Testis (tissue), 5 donors: ENCODE measurements around the gene LRRC74A. TPM values are rescaled to one million over a fixed set of nuclear protein-coding genes. Genes with fewer than 3 reads are reported as not detected.

Experiments used
- DNase-seq: peaks from one replicate; pipeline ENCODE4 v3.0.0-alpha.2; 2019
- H3K27ac ChIP-seq, 2 donors: fragments of 200-600 bp; sonication (generic); one replicate each; pipeline ENCODE4 v1.5.1; 2019
- H3K27me3 ChIP-seq: fragments of 200-600 bp; sonication (generic); one replicate; pipeline ENCODE4 v1.5.1; 2019
- H3K36me3 ChIP-seq: fragments of 200-600 bp; sonication (generic); one replicate; pipeline ENCODE4 v1.5.1; 2017; ENCODE audit warnings: low read depth; ENCODE audit errors: missing control alignments
- H3K4me1 ChIP-seq: fragments of 200-600 bp; sonication (generic); one replicate; pipeline ENCODE4 v1.5.1; 2019
- H3K4me3 ChIP-seq, 2 donors: fragments of 200-600 bp; sonication (generic); one replicate each; pipeline ENCODE4 v1.5.1; 2017 to 2019
- H3K9me3 ChIP-seq: fragments of 200-600 bp; sonication (generic); one replicate; pipeline ENCODE4 v1.5.1; 2017
- POLR2A ChIP-seq: fragments of 450-650 bp; IDR thresholded peaks from one replicate; pipeline ENCODE4 v1.6.1; 2017; ENCODE audit warnings: antibody characterized with exemption, mild to moderate bottlenecking, moderate library complexity
- WGBS, 2 donors: methylation state at CpG; one replicate each; pipeline ENCODE4 v1.1.5; 2018; 5-methylcytosine and 5-hydroxymethylcytosine counted together
- intact Hi-C: fragments of 100-400 bp; cut with DNase I; formaldehyde crosslinking; loops from one replicate; pipeline ENCODE4 v1.15.1; 2023; ENCODE audit warnings: low total_unique reads
- long read RNA-seq, 2 donors: transcript quantifications; one replicate each; lab custom pipeline, GENCODE V29; 2026
- polyA plus RNA-seq: library from polyadenylated mRNA; stranded (reverse); fragments of 350-450 nt; fragmentation: Illumina TruSeq; extraction: RNeasy Lipid Tissue Mini Kit (QIAGEN cat#74804); gene quantifications from one replicate; pipeline ENCODE4 v1.2.3, GENCODE V29; 2014; ENCODE audit warnings: low read depth, low replicate concordance; ENCODE audit not compliant: insufficient read depth
- total RNA-seq, 2 donors: library from RNA; depleted of rRNA; stranded (reverse); fragments of >200 nt; gene quantifications; one replicate each; pipeline ENCODE4 v1.2.3, GENCODE V29; 2016
- TF ChIP-seq, protein P1 (sequence below), 3 experiments: fragments of 450-650 bp in 2 of 3; fragments of 200-600 bp in 1 of 3; sonication (generic) in 1 of 3; IDR thresholded peaks; one replicate each; pipeline ENCODE4 v1.5.1; 2016 to 2019; ENCODE audit warnings: antibody characterized with exemption in 3 of 3, mild to moderate bottlenecking in 2 of 3, moderate library complexity in 1 of 3

The LRRC74A gene
- total RNA-seq, result 10 to 100 TPM in 1 of 2 donors, 1 to 10 TPM in 1; 5.9 to 28.7 TPM
- polyA plus RNA-seq, result 32.5 TPM
- long read RNA-seq, donor 1, result 0 reads
- long read RNA-seq, donor 2, result 0 reads

DNA sequence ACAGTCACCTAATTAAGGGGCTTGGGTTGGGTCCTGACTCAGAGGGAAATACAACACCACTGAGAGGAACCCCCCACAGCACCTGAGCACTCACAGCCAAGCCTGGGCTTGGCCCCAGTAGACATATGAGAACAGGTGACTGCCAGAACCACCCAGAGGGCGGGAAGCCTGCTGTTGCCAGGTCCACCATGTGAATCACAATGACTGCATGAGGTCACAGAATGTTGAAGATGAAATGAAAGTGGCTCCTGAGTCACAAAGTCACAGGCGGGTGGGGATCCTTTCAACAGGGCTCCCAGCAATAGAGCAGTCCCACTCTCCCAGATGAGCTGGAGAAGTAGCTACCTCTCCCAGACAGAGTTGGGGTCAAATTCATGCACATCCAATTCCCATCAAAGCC is at the start of gene LRRC74A:
Gene LRRC74A (plus strand): TSS at position 287 of the 400 bp plus-strand sequence. CDS start 290 bp downstream, outside the sequence.
- peaks cover 16% of the 10 kb centered on the region for H3K4me1 ChIP-seq
- no peaks in the 10 kb centered on the region for H3K27me3 ChIP-seq
- WGBS, 2 donors, result 83 to 92% methylated on average over 1 to 2 of the region's 2 CpGs
- H3K27ac ChIP-seq, result no peak within 1 kb of the TSS
- H3K4me3 ChIP-seq, result no peak within 1 kb of the TSS
- TF ChIP-seq, protein P1, sequence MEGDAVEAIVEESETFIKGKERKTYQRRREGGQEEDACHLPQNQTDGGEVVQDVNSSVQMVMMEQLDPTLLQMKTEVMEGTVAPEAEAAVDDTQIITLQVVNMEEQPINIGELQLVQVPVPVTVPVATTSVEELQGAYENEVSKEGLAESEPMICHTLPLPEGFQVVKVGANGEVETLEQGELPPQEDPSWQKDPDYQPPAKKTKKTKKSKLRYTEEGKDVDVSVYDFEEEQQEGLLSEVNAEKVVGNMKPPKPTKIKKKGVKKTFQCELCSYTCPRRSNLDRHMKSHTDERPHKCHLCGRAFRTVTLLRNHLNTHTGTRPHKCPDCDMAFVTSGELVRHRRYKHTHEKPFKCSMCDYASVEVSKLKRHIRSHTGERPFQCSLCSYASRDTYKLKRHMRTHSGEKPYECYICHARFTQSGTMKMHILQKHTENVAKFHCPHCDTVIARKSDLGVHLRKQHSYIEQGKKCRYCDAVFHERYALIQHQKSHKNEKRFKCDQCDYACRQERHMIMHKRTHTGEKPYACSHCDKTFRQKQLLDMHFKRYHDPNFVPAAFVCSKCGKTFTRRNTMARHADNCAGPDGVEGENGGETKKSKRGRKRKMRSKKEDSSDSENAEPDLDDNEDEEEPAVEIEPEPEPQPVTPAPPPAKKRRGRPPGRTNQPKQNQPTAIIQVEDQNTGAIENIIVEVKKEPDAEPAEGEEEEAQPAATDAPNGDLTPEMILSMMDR (IDR thresholded peaks at IDR 0.05), result no peak
- TF ChIP-seq POLR2A, result no peak
- H3K9me3 ChIP-seq, result no peaks in the 10 kb centered on the region
- intact Hi-C loops, result no loop called here
- DNase-seq, result no peak
- no peaks in the 10 kb centered on the region for H3K36me3 ChIP-seq

DNA sequence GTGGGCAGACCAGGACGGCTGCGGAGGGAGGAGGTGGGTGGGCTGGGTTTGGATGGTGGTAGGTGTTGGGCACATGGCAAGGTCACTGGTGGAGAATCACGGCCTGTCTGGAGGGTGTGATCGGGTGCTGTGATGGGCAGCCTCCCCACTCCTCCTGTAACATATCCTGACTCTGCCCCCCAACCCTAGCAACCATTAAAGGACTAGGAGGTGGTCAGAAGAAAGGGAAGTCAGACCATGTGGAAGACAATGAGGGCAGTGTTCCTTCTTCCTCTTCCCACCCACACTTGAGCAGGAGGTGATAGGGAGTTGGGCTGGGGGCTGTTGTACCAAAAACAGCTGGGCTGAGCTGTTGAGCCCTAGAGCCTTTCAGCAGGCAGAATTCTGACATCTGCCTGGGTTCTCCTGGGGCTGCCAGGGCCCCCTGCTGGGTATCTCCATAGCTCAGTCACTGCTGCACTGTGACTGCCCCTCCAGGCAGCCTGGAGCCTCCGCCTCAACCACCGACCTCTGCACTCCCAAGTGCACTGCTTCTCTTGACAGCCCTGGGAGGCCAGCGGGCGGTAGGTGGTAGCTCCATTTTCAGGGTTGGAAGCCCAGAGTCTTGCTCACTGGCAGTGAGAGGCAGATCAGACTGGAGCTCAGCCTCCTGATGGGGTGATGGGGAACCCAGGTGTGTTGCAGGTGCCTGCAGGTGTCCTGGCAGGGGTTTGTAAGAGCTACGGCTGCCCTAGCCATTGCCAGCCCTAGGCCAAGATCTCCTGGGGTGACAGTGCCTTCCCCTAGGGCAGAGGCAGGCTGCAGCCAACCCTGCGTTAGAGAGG is 49.6 kb upstream of the LRRC74A start:
- no peaks in the 10 kb centered on the region for H3K36me3 ChIP-seq
- H3K27me3 ChIP-seq, result no peaks in the 10 kb centered on the region
- no peaks in the 10 kb centered on the region for H3K9me3 ChIP-seq
- no peak overlapping the region for H3K27ac ChIP-seq
- TF ChIP-seq, protein P1 (IDR thresholded peaks at IDR 0.05), result no peak
- TF ChIP-seq POLR2A, result no peak
- no peak overlapping the region for H3K4me3 ChIP-seq
- no peak for DNase-seq
- peaks cover 39% of the 10 kb centered on the region for H3K4me1 ChIP-seq
- intact Hi-C loops, result no loop called here
- WGBS, 2 donors, result 81 to 86% methylated on average over 4 to 10 of the region's 10 CpGs

DNA sequence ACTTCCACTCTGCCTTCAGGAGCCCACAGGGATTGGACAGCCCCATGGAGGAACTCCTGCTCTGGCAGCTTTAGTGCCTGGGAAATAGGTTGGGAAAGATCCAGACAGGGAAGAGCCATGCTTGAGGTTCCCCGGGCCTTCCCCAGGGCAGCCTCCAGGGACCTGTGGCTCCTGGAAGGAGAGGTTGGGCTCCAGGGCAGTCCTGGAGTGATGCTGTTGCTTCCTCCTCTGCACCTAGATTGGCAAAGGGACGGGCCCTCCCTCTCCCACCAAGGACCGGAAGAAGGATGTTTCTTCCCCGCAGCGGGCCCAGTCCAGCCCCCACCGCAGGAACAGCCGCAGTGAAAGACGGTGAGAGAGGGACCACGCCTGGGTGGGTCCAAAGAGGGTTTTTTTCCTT is 48.5 kb upstream of the LRRC74A start:
- Histone ChIP-seq H3K27ac (no peak overlapping the region), H3K36me3 (no peaks in the 10 kb centered on the region), H3K9me3 (no peaks in the 10 kb centered on the region), H3K27me3 (no peaks in the 10 kb centered on the region), H3K4me3 (no peak overlapping the region), H3K4me1 (peaks cover 43% of the 10 kb centered on the region)
- intact Hi-C loops, result no loop called here
- 86 to 97% methylated on average over 9 of the region's 9 CpGs for WGBS, 2 donors
- DNase-seq, result no peak
- TF ChIP-seq, protein P1 (IDR thresholded peaks at IDR 0.05), result no peak
- TF ChIP-seq POLR2A, result no peak

DNA sequence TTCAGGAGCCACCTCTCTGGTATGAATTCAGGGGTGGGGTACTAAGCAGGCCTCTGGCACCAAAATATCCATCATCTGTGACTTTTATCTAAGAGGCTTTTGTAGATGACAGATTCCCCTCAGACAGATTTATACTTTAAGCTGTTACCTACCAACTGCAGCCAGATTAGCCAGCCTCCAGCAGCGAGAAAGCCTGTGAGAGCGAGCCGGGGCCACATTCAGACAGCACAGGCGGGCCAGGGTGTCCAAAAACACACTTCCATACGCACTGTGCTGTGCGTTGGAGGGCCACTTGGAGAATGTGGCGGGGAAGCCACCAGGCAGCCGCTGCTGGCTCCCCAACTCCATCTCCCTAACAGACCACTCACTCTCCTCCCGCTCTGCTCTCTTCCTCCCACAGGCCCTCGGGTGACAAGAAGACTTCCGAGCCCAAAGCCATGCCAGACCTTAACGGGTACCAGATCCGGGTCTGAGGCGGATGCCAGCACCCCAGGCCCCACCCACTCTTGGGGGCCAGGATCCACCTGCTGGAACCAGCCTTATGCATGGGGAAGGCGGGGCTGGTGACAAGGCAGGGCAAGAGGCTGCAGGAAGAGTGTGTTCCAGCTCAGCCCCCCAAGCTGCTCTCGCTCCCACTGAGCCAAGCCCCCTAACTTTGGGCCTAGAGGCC is 47.5 kb upstream of the LRRC74A start:
- H3K4me3 ChIP-seq, result no peak overlapping the region
- no peaks in the 10 kb centered on the region for H3K27me3 ChIP-seq
- TF ChIP-seq, protein P1 (IDR thresholded peaks at IDR 0.05), result no peak
- no peak for TF ChIP-seq POLR2A
- H3K9me3 ChIP-seq, result no peaks in the 10 kb centered on the region
- H3K4me1 ChIP-seq, result peaks cover 33% of the 10 kb centered on the region
- DNase-seq, result no peak
- WGBS, 2 donors, result 90 to 96% methylated on average over 16 of the region's 16 CpGs
- H3K27ac ChIP-seq, result no peak overlapping the region
- H3K36me3 ChIP-seq, result no peaks in the 10 kb centered on the region
- intact Hi-C loops, result no loop called here
